HepG2 (cell line): Measurements from ENCODE around the gene VCL. TPM values are rescaled to one million over a fixed set of nuclear protein-coding genes. Genes with fewer than 3 reads are reported as not detected.
A peak's percentile ranks its signal among the peaks of the same experiment; 100 is the strongest.

ENCODE experiments used
- ATF7-NPFF ChIP-seq: sonication (generic); formaldehyde crosslinking; IDR thresholded peaks from 2 replicates; pipeline ENCODE4 v1.8.1; 2023; ENCODE audit warnings: mild to moderate bottlenecking, low read depth, missing genetic modification reagents, moderate library complexity
- CHD4 ChIP-seq: fragments of 200-600 bp; sonication (generic); IDR thresholded peaks from 2 replicates; pipeline ENCODE4 v1.7.0; 2017; ENCODE audit warnings: mild to moderate bottlenecking, low read length, borderline replicate concordance
- GATA4 ChIP-seq: sonication (generic); IDR thresholded peaks from 2 replicates; pipeline ENCODE4 v1.6.1; 2016; ENCODE audit warnings: antibody characterized with exemption, low read depth, borderline replicate concordance
- ISL2 ChIP-seq: sonication (generic); formaldehyde crosslinking; IDR thresholded peaks from 2 replicates; pipeline ENCODE4 v1.5.0; 2020; ENCODE audit warnings: missing genetic modification reagents
- SRF ChIP-seq: IDR thresholded peaks from 2 replicates; pipeline ENCODE4 v1.6.1; 2011; ENCODE audit warnings: mild to moderate bottlenecking, low read depth, low read length, moderate library complexity
- TBX2 ChIP-seq: sonication (generic); formaldehyde crosslinking; IDR thresholded peaks from 2 replicates; pipeline ENCODE4 v1.5.0; 2020; ENCODE audit warnings: missing genetic modification reagents, mild to moderate bottlenecking, borderline replicate concordance
- ZEB1 ChIP-seq: IDR thresholded peaks from 2 replicates; pipeline ENCODE4 v1.6.1; 2012; ENCODE audit warnings: mild to moderate bottlenecking, low read depth, inconsistent platforms; ENCODE audit not compliant: insufficient replicate concordance
- ZNF329 ChIP-seq: sonication (generic); formaldehyde crosslinking; IDR thresholded peaks from 2 replicates; pipeline ENCODE4 v1.9.0; 2021; ENCODE audit warnings: low read depth, mild to moderate bottlenecking, missing genetic modification reagents
- ZNF670 ChIP-seq: sonication (generic); formaldehyde crosslinking; IDR thresholded peaks from 2 replicates; pipeline ENCODE4 v1.8.0; 2022; ENCODE audit warnings: mild to moderate bottlenecking, missing genetic modification reagents, borderline replicate concordance
- ZNF678 ChIP-seq: sonication (generic); formaldehyde crosslinking; IDR thresholded peaks from 2 replicates; pipeline ENCODE4 v1.4.0; 2020; ENCODE audit warnings: mild to moderate bottlenecking, missing genetic modification reagents
- ZNF761 ChIP-seq: sonication (generic); formaldehyde crosslinking; conservative IDR thresholded peaks from 2 replicates; pipeline ENCODE4 v1.4.0; 2020; ENCODE audit warnings: mild to moderate bottlenecking, missing genetic modification reagents
- polyA plus RNA-seq, 8 experiments: library from polyadenylated mRNA; depleted of rRNA in 3 of 8; stranded (reverse) in 7 of 8; unstranded in 1 of 8; fragments of >200 nt; fragmentation: Illumina TruSeq in 4 of 8; extraction: Trizol in 4 of 8; gene quantifications; 2 replicates each; pipeline versions ENCODE4 v1.2.1 to v1.2.3, GENCODE V29; 2011 to 2016; ENCODE audit warnings: low read depth in 4 of 8, missing spikeins in 1 of 8, mixed read lengths in 1 of 8; ENCODE audit not compliant: insufficient read depth in 1 of 8
- total RNA-seq, 5 experiments: library from RNA; depleted of rRNA; stranded (reverse); fragments of >200 nt; fragmentation: Illumina TruSeq; extraction: Trizol; gene quantifications; 2 replicates each; pipeline ENCODE4 v1.2.3, GENCODE V29; 2016; ENCODE audit warnings: low read depth in 1 of 5
- TF ChIP-seq, protein P1 (sequence below): sonication (generic); formaldehyde crosslinking; IDR thresholded peaks from 2 replicates; pipeline ENCODE4 v1.4.0; 2020; ENCODE audit warnings: missing genetic modification reagents
- TF ChIP-seq, protein P2 (sequence below): sonication (generic); formaldehyde crosslinking; IDR thresholded peaks from 2 replicates; pipeline ENCODE4 v1.4.0; 2020; ENCODE audit warnings: mild to moderate bottlenecking, missing genetic modification reagents
- TF ChIP-seq, protein P3 (sequence below): sonication (generic); formaldehyde crosslinking; IDR thresholded peaks from 2 replicates; pipeline ENCODE4 v1.4.0; 2020; ENCODE audit warnings: missing genetic modification reagents
- TF ChIP-seq, protein P4 (sequence below): sonication (generic); formaldehyde crosslinking; IDR thresholded peaks from 2 replicates; pipeline ENCODE4 v1.4.0; 2020; ENCODE audit warnings: missing genetic modification reagents
- TF ChIP-seq, protein P5 (sequence below): sonication (generic); formaldehyde crosslinking; IDR thresholded peaks from 2 replicates; pipeline ENCODE4 v1.8.0; 2022; ENCODE audit warnings: low read depth, missing genetic modification reagents

The VCL gene
- total and polyA plus RNA-seq, 2 of the 13 experiments (the other 11 are each of a cell fraction or from before 2014, with no cell fraction given): 17.3 to 26.9 TPM

DNA sequence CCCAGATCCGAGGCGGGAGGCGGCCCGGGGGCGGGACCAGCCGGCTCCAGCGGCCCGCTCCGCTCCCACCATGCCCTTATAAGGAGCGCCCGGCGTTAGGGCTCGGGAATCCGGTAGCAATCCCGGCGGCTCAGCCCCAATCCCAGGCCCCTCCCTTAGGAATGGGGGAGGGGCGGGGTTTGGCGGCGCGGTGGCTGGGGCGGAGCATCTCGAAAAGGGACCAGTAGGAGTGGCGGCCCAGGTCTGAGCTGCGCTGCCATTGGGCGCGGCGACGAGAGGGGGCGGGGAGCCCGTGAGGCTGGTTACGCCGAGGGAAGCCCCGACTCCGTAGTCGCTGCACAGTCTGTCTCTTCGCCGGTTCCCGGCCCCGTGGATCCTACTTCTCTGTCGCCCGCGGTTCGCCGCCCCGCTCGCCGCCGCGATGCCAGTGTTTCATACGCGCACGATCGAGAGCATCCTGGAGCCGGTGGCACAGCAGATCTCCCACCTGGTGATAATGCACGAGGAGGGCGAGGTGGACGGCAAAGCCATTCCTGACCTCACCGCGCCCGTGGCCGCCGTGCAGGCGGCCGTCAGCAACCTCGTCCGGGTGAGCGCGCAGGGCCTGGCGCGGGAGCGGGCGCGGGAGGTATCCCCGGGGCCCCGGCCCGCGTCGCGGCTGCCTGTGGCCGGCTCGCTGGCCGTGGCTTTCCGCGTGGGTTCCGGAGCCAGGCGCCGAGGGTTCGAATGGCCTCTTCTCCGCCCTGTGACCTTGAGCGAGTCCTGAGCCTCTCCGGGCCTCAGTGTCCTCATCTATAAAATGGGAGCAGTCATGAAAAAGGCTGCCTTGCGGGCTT is at the start of gene VCL (continued):
- TF ChIP-seq, protein P1, sequence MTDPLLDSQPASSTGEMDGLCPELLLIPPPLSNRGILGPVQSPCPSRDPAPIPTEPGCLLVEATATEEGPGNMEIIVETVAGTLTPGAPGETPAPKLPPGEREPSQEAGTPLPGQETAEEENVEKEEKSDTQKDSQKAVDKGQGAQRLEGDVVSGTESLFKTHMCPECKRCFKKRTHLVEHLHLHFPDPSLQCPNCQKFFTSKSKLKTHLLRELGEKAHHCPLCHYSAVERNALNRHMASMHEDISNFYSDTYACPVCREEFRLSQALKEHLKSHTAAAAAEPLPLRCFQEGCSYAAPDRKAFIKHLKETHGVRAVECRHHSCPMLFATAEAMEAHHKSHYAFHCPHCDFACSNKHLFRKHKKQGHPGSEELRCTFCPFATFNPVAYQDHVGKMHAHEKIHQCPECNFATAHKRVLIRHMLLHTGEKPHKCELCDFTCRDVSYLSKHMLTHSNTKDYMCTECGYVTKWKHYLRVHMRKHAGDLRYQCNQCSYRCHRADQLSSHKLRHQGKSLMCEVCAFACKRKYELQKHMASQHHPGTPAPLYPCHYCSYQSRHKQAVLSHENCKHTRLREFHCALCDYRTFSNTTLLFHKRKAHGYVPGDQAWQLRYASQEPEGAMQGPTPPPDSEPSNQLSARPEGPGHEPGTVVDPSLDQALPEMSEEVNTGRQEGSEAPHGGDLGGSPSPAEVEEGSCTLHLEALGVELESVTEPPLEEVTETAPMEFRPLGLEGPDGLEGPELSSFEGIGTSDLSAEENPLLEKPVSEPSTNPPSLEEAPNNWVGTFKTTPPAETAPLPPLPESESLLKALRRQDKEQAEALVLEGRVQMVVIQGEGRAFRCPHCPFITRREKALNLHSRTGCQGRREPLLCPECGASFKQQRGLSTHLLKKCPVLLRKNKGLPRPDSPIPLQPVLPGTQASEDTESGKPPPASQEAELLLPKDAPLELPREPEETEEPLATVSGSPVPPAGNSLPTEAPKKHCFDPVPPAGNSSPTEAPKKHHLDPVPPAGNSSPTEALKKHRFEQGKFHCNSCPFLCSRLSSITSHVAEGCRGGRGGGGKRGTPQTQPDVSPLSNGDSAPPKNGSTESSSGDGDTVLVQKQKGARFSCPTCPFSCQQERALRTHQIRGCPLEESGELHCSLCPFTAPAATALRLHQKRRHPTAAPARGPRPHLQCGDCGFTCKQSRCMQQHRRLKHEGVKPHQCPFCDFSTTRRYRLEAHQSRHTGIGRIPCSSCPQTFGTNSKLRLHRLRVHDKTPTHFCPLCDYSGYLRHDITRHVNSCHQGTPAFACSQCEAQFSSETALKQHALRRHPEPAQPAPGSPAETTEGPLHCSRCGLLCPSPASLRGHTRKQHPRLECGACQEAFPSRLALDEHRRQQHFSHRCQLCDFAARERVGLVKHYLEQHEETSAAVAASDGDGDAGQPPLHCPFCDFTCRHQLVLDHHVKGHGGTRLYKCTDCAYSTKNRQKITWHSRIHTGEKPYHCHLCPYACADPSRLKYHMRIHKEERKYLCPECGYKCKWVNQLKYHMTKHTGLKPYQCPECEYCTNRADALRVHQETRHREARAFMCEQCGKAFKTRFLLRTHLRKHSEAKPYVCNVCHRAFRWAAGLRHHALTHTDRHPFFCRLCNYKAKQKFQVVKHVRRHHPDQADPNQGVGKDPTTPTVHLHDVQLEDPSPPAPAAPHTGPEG (CRISPR knock-in tag): no peak
- TF ChIP-seq GATA4 (peak; percentile 65; the same call in 1 of the 2 replicates), ZNF678 (CRISPR knock-in tag) (no peak), SRF (peak; percentile 98), ATF7-NPFF (0 out of 2 replicates have a peak, but pooled peaks have one; percentile 46), CHD4 (peak; percentile 88; the same call in 1 of the 2 replicates), ZNF329 (peak; percentile 62), ZEB1 (peak; percentile 29), TBX2 (peak; percentile 42; the same call in 1 of the 2 replicates), ISL2 (CRISPR knock-in tag) (peak; percentile 46; the same call in 1 of the 2 replicates), ZNF761 (CRISPR knock-in tag) (0 out of 2 replicates have a peak, but pooled peaks have one; percentile 50), ZNF670 (CRISPR knock-in tag) (peak; percentile 70; the same call in 1 of the 2 replicates)
- TF ChIP-seq, protein P2, sequence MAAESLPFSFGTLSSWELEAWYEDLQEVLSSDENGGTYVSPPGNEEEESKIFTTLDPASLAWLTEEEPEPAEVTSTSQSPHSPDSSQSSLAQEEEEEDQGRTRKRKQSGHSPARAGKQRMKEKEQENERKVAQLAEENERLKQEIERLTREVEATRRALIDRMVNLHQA (CRISPR knock-in tag): no peak
- TF ChIP-seq, protein P3, sequence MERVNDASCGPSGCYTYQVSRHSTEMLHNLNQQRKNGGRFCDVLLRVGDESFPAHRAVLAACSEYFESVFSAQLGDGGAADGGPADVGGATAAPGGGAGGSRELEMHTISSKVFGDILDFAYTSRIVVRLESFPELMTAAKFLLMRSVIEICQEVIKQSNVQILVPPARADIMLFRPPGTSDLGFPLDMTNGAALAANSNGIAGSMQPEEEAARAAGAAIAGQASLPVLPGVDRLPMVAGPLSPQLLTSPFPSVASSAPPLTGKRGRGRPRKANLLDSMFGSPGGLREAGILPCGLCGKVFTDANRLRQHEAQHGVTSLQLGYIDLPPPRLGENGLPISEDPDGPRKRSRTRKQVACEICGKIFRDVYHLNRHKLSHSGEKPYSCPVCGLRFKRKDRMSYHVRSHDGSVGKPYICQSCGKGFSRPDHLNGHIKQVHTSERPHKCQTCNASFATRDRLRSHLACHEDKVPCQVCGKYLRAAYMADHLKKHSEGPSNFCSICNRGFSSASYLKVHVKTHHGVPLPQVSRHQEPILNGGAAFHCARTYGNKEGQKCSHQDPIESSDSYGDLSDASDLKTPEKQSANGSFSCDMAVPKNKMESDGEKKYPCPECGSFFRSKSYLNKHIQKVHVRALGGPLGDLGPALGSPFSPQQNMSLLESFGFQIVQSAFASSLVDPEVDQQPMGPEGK (CRISPR knock-in tag): peak; percentile 67; the same call in 1 of the 2 replicates
- TF ChIP-seq, protein P4, sequence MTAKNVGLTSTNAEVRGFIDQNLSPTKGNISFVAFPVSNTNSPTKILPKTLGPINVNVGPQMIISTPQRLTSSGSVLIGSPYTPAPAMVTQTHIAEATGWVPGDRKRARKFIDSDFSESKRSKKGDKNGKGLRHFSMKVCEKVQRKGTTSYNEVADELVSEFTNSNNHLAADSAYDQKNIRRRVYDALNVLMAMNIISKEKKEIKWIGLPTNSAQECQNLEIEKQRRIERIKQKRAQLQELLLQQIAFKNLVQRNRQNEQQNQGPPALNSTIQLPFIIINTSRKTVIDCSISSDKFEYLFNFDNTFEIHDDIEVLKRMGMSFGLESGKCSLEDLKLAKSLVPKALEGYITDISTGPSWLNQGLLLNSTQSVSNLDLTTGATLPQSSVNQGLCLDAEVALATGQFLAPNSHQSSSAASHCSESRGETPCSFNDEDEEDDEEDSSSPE (CRISPR knock-in tag): peak; percentile 59
- TF ChIP-seq, protein P5, sequence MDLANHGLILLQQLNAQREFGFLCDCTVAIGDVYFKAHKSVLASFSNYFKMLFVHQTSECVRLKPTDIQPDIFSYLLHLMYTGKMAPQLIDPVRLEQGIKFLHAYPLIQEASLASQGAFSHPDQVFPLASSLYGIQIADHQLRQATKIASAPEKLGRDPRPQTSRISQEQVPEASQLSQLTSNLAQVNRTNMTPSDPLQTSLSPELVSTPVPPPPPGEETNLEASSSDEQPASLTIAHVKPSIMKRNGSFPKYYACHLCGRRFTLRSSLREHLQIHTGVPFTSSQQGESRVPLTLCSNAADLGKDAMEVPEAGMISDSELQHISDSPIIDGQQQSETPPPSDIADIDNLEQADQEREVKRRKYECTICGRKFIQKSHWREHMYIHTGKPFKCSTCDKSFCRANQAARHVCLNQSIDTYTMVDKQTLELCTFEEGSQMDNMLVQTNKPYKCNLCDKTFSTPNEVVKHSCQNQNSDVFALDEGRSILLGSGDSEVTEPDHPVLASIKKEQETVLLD (CRISPR knock-in tag): peak; percentile 78
